ENCODE results near the gene LRRK1.

- TF ChIP-seq CTCF (IDR thresholded peaks at IDR 0.05) (no peak), POLR2AphosphoS5 (IDR thresholded peaks at IDR 0.05) (no peak), EP300 (IDR thresholded peaks at IDR 0.05) (no peak), POLR2A (IDR thresholded peaks at IDR 0.05) (no peak)
These were observed 64.1 kb downstream of the LRRK1 start for GRCh38 chr15:100983221-100983620.

Measured in gastroesophageal sphincter (tissue), 3 donors.